Esophagus muscularis mucosa (tissue), 3 donors: ENCODE measurements around the gene CHD2.

Experiments
- CTCF ChIP-seq, 3 experiments: fragments of 200-600 bp in 2 of 3; fragments of 450-650 bp in 1 of 3; sonication (generic) in 2 of 3; IDR thresholded peaks; one replicate each; pipeline ENCODE4 v1.5.1; 2017 to 2019; ENCODE audit warnings: antibody characterized with exemption in 3 of 3, mild to moderate bottlenecking in 2 of 3, moderate library complexity in 1 of 3
- POLR2A ChIP-seq: fragments of 450-650 bp; IDR thresholded peaks from one replicate; pipeline ENCODE4 v1.6.1; 2017; ENCODE audit warnings: antibody characterized with exemption, moderate library complexity, mild to moderate bottlenecking, low read depth

- TF ChIP-seq CTCF (IDR thresholded peaks at IDR 0.05) (no peak), POLR2A (no peak)
These were observed 53.9 kb downstream of the CHD2 start for GRCh38 chr15:92954002-92954401.
